Omental fat pad (tissue), 4 donors: ENCODE data around the gene TMEM145. TPM values are rescaled to one million over a fixed set of nuclear protein-coding genes. Genes with fewer than 3 reads are reported as not detected.
"Not testable (repeated sequence)": the region's sequence is repeated elsewhere in the genome, so short reads cannot be mapped to it uniquely, and the experiment has no call there.

Source experiments
- ATAC-seq: fragments of 150-250 bp; one replicate; pipeline ENCODE4 v1.9.1; 2016; ENCODE audit warnings: mild to moderate bottlenecking, moderate library complexity; ENCODE audit not compliant: low FRiP score
- DNase-seq: peaks from one replicate; pipeline ENCODE4 v3.0.0-alpha.2; 2019; ENCODE audit warnings: low spot score
- CTCF ChIP-seq, 3 donors: fragments of 450-650 bp; IDR thresholded peaks; one replicate each; pipeline ENCODE4 v1.5.1; 2016 to 2017; ENCODE audit warnings: antibody characterized with exemption in 3 of 3, mild to moderate bottlenecking in 3 of 3, moderate library complexity in 2 of 3
- total RNA-seq, 4 donors: library from RNA; depleted of rRNA; stranded (reverse); fragments of >200 nt; gene quantifications; one replicate each; pipeline ENCODE4 v1.1.0, GENCODE V29; 2016

TMEM145 gene
- total RNA-seq, 4 donors from 2014 or later: 0.24 to 1.9 TPM; not detected in 2

- no peak for TF ChIP-seq CTCF (IDR thresholded peaks at IDR 0.05)
- no peak for DNase-seq
- no peak for ATAC-seq
These were observed 15.0 kb downstream of the TMEM145 start for GRCh38 chr19:42328106-42328505.

GRCh38 chr19:42328854-42329253 lies 15.7 kb downstream of the TMEM145 start:
- no peak for ATAC-seq
- no peak for TF ChIP-seq CTCF (IDR thresholded peaks at IDR 0.05)

GRCh38 chr19:42330241-42330711 lies 17.2 kb downstream of the TMEM145 start:
- TF ChIP-seq CTCF (IDR thresholded peaks at IDR 0.05): no peak
- ATAC-seq (no peak), DNase-seq (no peak)

More at GRCh38 chr19:42328854-42329253, 15.7 kb downstream of the TMEM145 start:
- DNase-seq: no peak

- DNase-seq, ATAC-seq: not testable (repeated sequence)
These were observed 18.2 kb downstream of the TMEM145 start for GRCh38 chr19:42331333-42331732.

- DNase-seq (no peak), ATAC-seq (no peak)
- no peak for TF ChIP-seq CTCF (IDR thresholded peaks at IDR 0.05)
These were observed 18.9 kb downstream of the TMEM145 start for GRCh38 chr19:42332059-42332458.

GRCh38 chr19:42333018-42333417 lies 19.9 kb downstream of the TMEM145 start:
- ATAC-seq: no peak
- no peak for DNase-seq
- no peak for TF ChIP-seq CTCF (IDR thresholded peaks at IDR 0.05)

GRCh38 chr19:42333975-42334696 lies 21.0 kb downstream of the TMEM145 start:
- TF ChIP-seq CTCF (IDR thresholded peaks at IDR 0.05): no peak
- ATAC-seq (no peak), DNase-seq (no peak)
